ENCODE measurements around the gene LGALSL.

The LGALSL gene

DNA sequence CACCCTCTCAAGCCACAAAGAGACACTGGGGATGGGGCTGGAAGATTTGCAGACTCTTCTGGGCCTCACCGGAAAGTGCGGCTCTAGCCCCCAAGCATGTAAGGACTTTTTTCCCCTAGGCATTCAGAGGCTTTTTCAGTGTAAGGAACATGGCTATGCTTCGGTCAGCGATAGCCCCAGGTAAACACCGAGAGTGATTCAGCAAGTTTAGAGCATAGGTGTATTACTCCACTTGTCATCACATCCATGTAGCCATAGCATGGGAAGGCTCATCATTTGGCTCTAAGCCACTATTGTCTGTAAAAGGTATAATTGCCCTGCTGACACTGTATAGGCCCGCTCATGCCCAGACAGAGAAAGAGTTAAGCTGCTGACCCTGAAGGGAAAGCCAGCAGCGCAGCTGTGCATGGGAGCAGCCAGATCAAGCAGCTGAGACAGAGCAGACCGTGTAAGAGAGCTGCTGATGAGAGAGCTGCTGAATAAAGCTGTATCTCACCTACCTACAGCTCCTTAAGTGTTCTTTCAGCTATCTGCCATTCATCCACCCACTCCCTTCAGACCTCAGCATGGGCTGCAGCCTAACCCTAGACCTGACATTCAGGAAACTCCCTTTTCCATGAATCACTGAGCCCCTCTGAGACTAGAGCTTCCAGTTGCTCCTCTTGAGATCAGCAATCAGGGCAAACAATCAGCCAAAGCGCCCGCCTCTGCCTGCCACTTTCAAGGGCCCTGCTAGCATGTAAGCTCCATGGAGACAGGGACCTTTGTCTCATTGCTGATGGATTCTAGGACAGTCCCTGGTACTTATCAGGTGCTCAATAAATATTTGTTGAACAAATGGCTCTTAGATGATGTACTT, 25.5 kb downstream of the LGALSL start:
- peaks cover 9% of the 10 kb centered on the region for H3K4me1 ChIP-seq
- H3K36me3 ChIP-seq, result no peaks in the 10 kb centered on the region
- no peaks in the 10 kb centered on the region for H3K27me3 ChIP-seq
- H3K27ac ChIP-seq, result no peak overlapping the region
- no peak for TF ChIP-seq Cebpa-rat (IDR thresholded peaks at IDR 0.05)
- H3K4me3 ChIP-seq, result no peak overlapping the region
- H3K9ac ChIP-seq, result no peak overlapping the region
- no peaks in the 10 kb centered on the region for H4K20me1 ChIP-seq
- H3K9me3 ChIP-seq, result no peaks in the 10 kb centered on the region
- H3K4me2 ChIP-seq, result no peak overlapping the region

GRCh38 chr2:64481665-64482064, 27.7 kb downstream of the LGALSL start:
- H3K4me2 ChIP-seq, result no peak overlapping the region
- H4K20me1 ChIP-seq, result no peaks in the 10 kb centered on the region
- H3K9ac ChIP-seq, result no peak overlapping the region
- peaks cover 9% of the 10 kb centered on the region for H3K4me1 ChIP-seq
- H3K9me3 ChIP-seq, result no peaks in the 10 kb centered on the region
- H3K27ac ChIP-seq, result no peak overlapping the region
- TF ChIP-seq Cebpa-rat (IDR thresholded peaks at IDR 0.05), result no peak
- H3K36me3 ChIP-seq, result no peaks in the 10 kb centered on the region
- no peak overlapping the region for H3K4me3 ChIP-seq
- peaks cover 19% of the 10 kb centered on the region for H3K27me3 ChIP-seq

GRCh38 chr2:64482243-64482642, 28.3 kb downstream of the LGALSL start:
- H3K4me3 ChIP-seq, result no peak overlapping the region
- no peak overlapping the region for H3K4me2 ChIP-seq
- no peaks in the 10 kb centered on the region for H3K9me3 ChIP-seq
- H3K36me3 ChIP-seq, result no peaks in the 10 kb centered on the region
- TF ChIP-seq Cebpa-rat (IDR thresholded peaks at IDR 0.05), result no peak
- no peaks in the 10 kb centered on the region for H4K20me1 ChIP-seq
- peaks cover 11% of the 10 kb centered on the region for H3K4me1 ChIP-seq
- peaks cover 25% of the 10 kb centered on the region for H3K27me3 ChIP-seq
- H3K9ac ChIP-seq, result no peak overlapping the region
- H3K27ac ChIP-seq, result no peak overlapping the region

GRCh38 chr2:64482765-64483504, 29.0 kb downstream of the LGALSL start:
- Histone ChIP-seq H3K9me3 (no peaks in the 10 kb centered on the region), H3K4me3 (no peak overlapping the region), H3K4me2 (no peak overlapping the region), H4K20me1 (no peaks in the 10 kb centered on the region), H3K36me3 (no peaks in the 10 kb centered on the region), H3K4me1 (peaks cover 18% of the 10 kb centered on the region), H3K9ac (no peak overlapping the region), H3K27me3 (peaks cover 27% of the 10 kb centered on the region), H3K27ac (no peak overlapping the region)
- TF ChIP-seq Cebpa-rat (IDR thresholded peaks at IDR 0.05), result no peak

DNA sequence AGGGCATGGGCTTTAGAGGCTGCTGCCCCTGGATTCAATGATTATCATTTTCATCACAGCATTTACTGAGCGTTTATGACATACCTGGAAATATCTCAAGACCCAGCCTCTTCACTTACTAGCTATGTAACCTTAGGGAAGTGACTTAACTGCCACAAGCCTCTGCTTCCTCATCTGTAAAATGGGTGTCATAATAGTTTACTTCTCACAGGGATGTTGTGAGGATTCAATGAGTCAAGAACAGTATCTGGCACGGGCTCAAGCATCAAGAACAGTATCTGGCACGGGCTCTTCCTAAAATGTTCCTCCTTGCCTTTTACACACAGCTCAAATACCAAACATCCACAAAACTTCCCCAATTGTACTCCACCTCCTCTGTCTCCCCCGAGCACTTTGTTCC, 31.4 kb downstream of the LGALSL start:
- no peak overlapping the region for H3K9ac ChIP-seq
- H3K4me1 ChIP-seq, result peaks cover 42% of the 10 kb centered on the region
- no peak overlapping the region for H3K27ac ChIP-seq
- H3K36me3 ChIP-seq, result no peaks in the 10 kb centered on the region
- H3K27me3 ChIP-seq, result peaks cover 27% of the 10 kb centered on the region
- no peaks in the 10 kb centered on the region for H3K9me3 ChIP-seq
- no peak overlapping the region for H3K4me2 ChIP-seq
- no peak overlapping the region for H3K4me3 ChIP-seq
- no peak for TF ChIP-seq Cebpa-rat (IDR thresholded peaks at IDR 0.05)
- no peaks in the 10 kb centered on the region; the same call in 1 of the 2 replicates for H4K20me1 ChIP-seq

GRCh38 chr2:64485961-64486360, 32.0 kb downstream of the LGALSL start:
- peaks cover 46% of the 10 kb centered on the region for H3K4me1 ChIP-seq
- H3K4me2 ChIP-seq, result peak overlapping the region; percentile 30
- TF ChIP-seq Cebpa-rat (IDR thresholded peaks at IDR 0.05), result no peak
- H3K4me3 ChIP-seq, result no peak overlapping the region
- H4K20me1 ChIP-seq, result no peaks in the 10 kb centered on the region; the same call in 1 of the 2 replicates
- H3K9me3 ChIP-seq, result no peaks in the 10 kb centered on the region
- peaks cover 27% of the 10 kb centered on the region for H3K27me3 ChIP-seq
- H3K36me3 ChIP-seq, result no peaks in the 10 kb centered on the region
- H3K27ac ChIP-seq, result no peak overlapping the region
- H3K9ac ChIP-seq, result no peak overlapping the region

DNA sequence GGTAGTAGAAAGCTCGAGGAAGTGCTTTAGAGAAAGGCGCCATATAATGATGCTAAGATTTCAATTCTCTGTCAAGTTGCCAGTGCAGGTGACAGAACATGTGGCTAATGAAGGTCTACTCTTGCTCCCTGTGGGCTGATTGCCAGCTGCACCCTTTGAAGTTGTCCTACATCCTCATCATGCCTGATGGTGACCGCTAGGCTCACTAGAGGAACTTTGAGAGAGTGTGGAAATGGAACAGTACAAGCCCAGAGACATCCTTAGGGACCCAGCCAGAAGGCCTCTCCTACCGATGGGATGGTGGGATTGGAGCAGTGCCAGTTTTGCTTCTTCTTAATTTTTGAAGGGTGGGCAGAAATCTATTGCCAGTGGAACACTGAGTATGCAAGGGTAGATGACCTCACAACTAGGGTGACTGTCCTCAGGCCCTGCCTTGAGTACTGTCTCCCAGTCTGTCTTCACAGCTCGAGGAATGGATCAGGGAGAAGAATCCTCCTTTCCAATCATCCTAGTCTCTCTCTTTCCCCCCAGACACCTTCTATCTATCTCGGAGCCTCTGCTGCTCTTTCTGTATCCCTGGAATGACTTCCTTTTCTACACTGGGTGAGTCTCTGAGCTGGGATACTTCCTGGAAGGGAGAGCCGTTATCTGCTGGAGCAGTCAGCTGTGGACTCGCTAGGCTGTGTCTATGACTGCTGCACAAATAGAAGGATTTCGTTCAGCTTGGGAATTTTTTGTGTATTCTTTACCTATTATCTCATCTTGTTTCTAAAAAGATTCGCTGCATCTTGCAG, 33.5 kb downstream of the LGALSL start:
- Histone ChIP-seq H3K4me3 (no peak overlapping the region), H4K20me1 (no peaks in the 10 kb centered on the region; the same call in 1 of the 2 replicates), H3K4me1 (peaks cover 46% of the 10 kb centered on the region), H3K9ac (no peak overlapping the region), H3K27me3 (peaks cover 27% of the 10 kb centered on the region), H3K36me3 (no peaks in the 10 kb centered on the region), H3K27ac (no peak overlapping the region), H3K9me3 (no peaks in the 10 kb centered on the region), H3K4me2 (peak overlapping the region; percentile 81; the same call in 1 of the 2 replicates)
- no peak for TF ChIP-seq Cebpa-rat (IDR thresholded peaks at IDR 0.05)

DNA sequence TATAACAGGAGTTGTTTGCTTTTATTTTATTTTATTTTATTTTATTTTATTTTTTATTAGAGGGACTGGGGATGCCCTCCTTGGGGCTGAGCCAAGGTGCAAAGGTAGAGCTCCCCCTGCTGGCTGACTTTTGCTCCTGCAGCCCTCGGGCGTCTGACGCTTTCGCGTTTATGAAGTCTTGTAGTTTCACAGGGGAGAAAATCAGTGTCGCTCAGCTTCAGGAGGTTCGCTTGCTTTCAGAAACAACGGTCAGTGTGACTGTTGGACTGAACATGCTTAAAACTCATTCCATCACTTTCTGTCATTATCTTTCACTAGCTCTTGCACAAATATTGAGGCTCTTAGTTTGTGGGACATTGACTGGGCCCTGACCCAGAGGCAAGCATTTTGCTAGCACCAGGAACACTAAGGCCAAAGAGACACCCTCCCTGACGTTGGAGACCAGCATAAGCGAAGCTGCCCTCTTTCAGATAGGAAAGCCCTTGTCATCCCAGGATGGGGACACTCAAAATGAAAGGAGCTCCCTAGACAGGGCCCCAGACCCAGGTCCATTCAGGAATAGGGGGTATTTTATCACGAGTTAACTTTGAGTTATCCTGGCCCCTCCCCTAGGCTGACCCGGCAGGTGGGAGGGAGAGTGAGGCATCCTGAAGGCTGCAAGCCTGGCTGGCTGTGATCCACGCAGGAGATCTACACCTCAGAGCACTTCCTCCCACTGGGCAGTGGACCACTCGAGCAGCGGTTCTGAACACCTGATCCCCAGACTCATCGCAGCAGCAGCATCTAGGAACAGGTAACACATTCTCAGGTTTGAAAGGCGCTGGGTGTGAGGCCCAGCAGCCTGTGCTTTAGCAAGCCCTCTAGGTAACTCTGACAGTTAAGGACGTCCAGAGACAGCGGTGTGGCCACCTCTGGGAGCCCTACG, 34.4 kb downstream of the LGALSL start:
- Histone ChIP-seq H3K36me3 (no peaks in the 10 kb centered on the region), H3K4me1 (peaks cover 46% of the 10 kb centered on the region), H3K4me3 (no peak overlapping the region), H3K4me2 (peak overlapping the region; percentile 81), H3K27me3 (peaks cover 27% of the 10 kb centered on the region), H3K27ac (no peak overlapping the region), H3K9me3 (no peaks in the 10 kb centered on the region), H3K9ac (0 out of 2 replicates have a peak overlapping the region, but pooled peaks have one; percentile 1), H4K20me1 (no peaks in the 10 kb centered on the region; the same call in 1 of the 2 replicates)
- no peak for TF ChIP-seq Cebpa-rat (IDR thresholded peaks at IDR 0.05)

Data from BLaER1 (cell line).